Panc1 (cell line): ENCODE measurements around the gene SMOC2. TPM values are rescaled to one million over a fixed set of nuclear protein-coding genes. Genes with fewer than 3 reads are reported as not detected.

ENCODE experiments used
- ATAC-seq: fragments of 200-7000 bp; cut with Tn5 transposase; 2 replicates; pipeline ENCODE4 v1.9.1; 2020; ENCODE audit warnings: mild to moderate bottlenecking, moderate library complexity
- BruUV-seq: library from RNA; stranded (reverse); fragments of 400-500 nt; replicated peaks from 2 replicates; lab custom pipeline; 2021; lab: Mats Ljungman, UMichigan
- CTCF ChIA-PET: fragments of 300-600 bp; sonication (Branson Sonifier 250); formaldehyde crosslinking; loops from one replicate; lab custom pipeline; 2022; ENCODE audit warnings: antibody characterized with exemption; lab: Charles Lee
- POLR2A ChIA-PET: fragments of 300-600 bp; sonication (Branson Sonifier 250); formaldehyde crosslinking; loops from one replicate; lab custom pipeline; 2022; ENCODE audit warnings: antibody characterized with exemption; lab: Charles Lee
- DNase-seq: peaks from one replicate; pipeline ENCODE4 v3.0.0-alpha.2; 2010; ENCODE audit warnings: low read depth, low spot score
- H3K27ac ChIP-seq: 2 replicates; pipeline ENCODE4 v1.5.1; 2011; ENCODE audit warnings: mild to moderate bottlenecking, low read length, inconsistent platforms
- H3K27me3 ChIP-seq: fragments of 200-500 bp; sonication (Bioruptor generic); 2 replicates; pipeline ENCODE4 v1.6.0; 2014; ENCODE audit warnings: low read length, inconsistent platforms; ENCODE audit not compliant: control insufficient read depth, insufficient read depth
- H3K36me3 ChIP-seq: fragments of 200-500 bp; sonication (Bioruptor generic); 2 replicates; pipeline ENCODE4 v1.5.1; 2014; ENCODE audit warnings: inconsistent platforms, mild to moderate bottlenecking, low read length, moderate library complexity; ENCODE audit not compliant: control insufficient read depth, insufficient read depth
- H3K4me1 ChIP-seq: 2 replicates; pipeline ENCODE4 v1.5.1; 2011; ENCODE audit warnings: inconsistent platforms, mild to moderate bottlenecking, low read length, moderate library complexity; ENCODE audit not compliant: control insufficient read depth, insufficient read depth
- H3K4me3 ChIP-seq, 2 experiments: 2 replicates each; pipeline ENCODE4 v1.5.1; 2011 to 2012; ENCODE audit warnings: low read depth in 2 of 2, low read length in 2 of 2, mild to moderate bottlenecking in 2 of 2, inconsistent platforms in 1 of 2, moderate library complexity in 1 of 2
- H3K9me3 ChIP-seq: fragments of 200-500 bp; sonication (Bioruptor generic); 2 replicates; pipeline ENCODE4 v1.5.1; 2014; ENCODE audit warnings: low read depth, mild to moderate bottlenecking, inconsistent platforms, low read length, moderate library complexity; ENCODE audit not compliant: control insufficient read depth, insufficient read depth
- POLR2AphosphoS5 ChIP-seq: IDR thresholded peaks from 2 replicates; pipeline ENCODE4 v1.6.1; 2012; ENCODE audit warnings: mild to moderate bottlenecking, low read depth, low read length, moderate library complexity
- SIN3A ChIP-seq: IDR thresholded peaks from 2 replicates; pipeline ENCODE4 v1.6.1; 2012; ENCODE audit warnings: low read depth, mild to moderate bottlenecking, low read length, moderate library complexity, borderline replicate concordance; ENCODE audit not compliant: insufficient read depth
- TCF7L2 ChIP-seq: IDR thresholded peaks from 2 replicates; pipeline ENCODE4 v1.6.1; 2011; ENCODE audit warnings: mild to moderate bottlenecking, low read depth, low read length, inconsistent platforms
- in situ Hi-C: cut with HindIII; loops from 2 replicates; pipeline ENCODE4 v1.10.0; 2016; ENCODE audit warnings: low sequenced_read_pairs, low pct_unique_long_range_greater_than_20kb
- intact Hi-C: fragments of 100-400 bp; cut with micrococcal nuclease; formaldehyde crosslinking; loops from one replicate; pipeline ENCODE4 v1.10.0; 2022; ENCODE audit not compliant: unreplicated experiment
- total RNA-seq: library from RNA; stranded (reverse); gene quantifications from one replicate; pipeline ENCODE4 v1.2.1, GENCODE V29; 2021; ENCODE audit not compliant: unreplicated experiment
- TF ChIP-seq, protein P1 (sequence below), 2 experiments: IDR thresholded peaks; 2 replicates each; pipeline ENCODE4 v1.6.1; 2011 to 2012; ENCODE audit warnings: low read depth in 2 of 2, control low read depth in 1 of 2, low read length in 1 of 2, mild to moderate bottlenecking in 1 of 2, moderate library complexity in 1 of 2; ENCODE audit not compliant: insufficient read depth in 1 of 2
- TF ChIP-seq, protein P2 (sequence below): fragments of 450-650 bp; IDR thresholded peaks from 2 replicates; pipeline ENCODE4 v1.5.1; 2017; ENCODE audit warnings: mild to moderate bottlenecking

The SMOC2 gene
- total RNA-seq, 1 experiment from 2014 or later, result 0.13 TPM

DNA sequence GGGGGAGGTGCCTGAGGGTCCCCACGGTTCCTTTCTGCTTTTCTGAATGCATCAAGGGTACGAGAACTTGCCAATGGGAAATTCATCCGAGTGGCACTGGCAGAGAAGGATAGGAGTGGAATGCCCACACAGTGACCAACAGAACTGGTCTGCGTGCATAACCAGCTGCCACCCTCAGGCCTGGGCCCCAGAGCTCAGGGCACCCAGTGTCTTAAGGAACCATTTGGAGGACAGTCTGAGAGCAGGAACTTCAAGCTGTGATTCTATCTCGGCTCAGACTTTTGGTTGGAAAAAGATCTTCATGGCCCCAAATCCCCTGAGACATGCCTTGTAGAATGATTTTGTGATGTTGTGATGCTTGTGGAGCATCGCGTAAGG lies 226.4 kb downstream of the SMOC2 start:
- no TSS peak for BruUV-seq
- Histone ChIP-seq H3K27me3 (peaks cover 26% of the 10 kb centered on the region), H3K27ac (no peak overlapping the region), H3K36me3 (no peaks in the 10 kb centered on the region), H3K4me3 (no peak overlapping the region), H3K4me1 (no peaks in the 10 kb centered on the region), H3K9me3 (no peaks in the 10 kb centered on the region)
- TF ChIP-seq, protein P1, sequence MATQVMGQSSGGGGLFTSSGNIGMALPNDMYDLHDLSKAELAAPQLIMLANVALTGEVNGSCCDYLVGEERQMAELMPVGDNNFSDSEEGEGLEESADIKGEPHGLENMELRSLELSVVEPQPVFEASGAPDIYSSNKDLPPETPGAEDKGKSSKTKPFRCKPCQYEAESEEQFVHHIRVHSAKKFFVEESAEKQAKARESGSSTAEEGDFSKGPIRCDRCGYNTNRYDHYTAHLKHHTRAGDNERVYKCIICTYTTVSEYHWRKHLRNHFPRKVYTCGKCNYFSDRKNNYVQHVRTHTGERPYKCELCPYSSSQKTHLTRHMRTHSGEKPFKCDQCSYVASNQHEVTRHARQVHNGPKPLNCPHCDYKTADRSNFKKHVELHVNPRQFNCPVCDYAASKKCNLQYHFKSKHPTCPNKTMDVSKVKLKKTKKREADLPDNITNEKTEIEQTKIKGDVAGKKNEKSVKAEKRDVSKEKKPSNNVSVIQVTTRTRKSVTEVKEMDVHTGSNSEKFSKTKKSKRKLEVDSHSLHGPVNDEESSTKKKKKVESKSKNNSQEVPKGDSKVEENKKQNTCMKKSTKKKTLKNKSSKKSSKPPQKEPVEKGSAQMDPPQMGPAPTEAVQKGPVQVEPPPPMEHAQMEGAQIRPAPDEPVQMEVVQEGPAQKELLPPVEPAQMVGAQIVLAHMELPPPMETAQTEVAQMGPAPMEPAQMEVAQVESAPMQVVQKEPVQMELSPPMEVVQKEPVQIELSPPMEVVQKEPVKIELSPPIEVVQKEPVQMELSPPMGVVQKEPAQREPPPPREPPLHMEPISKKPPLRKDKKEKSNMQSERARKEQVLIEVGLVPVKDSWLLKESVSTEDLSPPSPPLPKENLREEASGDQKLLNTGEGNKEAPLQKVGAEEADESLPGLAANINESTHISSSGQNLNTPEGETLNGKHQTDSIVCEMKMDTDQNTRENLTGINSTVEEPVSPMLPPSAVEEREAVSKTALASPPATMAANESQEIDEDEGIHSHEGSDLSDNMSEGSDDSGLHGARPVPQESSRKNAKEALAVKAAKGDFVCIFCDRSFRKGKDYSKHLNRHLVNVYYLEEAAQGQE (IDR thresholded peaks at IDR 0.05; ENCODE audit: insufficient read depth in 1 of 2, low read depth in 2 of 2, low read length in 1 of 2), result no peak
- TF ChIP-seq SIN3A (no peak), POLR2AphosphoS5 (no peak), TCF7L2 (no peak)
- TF ChIP-seq, protein P2, sequence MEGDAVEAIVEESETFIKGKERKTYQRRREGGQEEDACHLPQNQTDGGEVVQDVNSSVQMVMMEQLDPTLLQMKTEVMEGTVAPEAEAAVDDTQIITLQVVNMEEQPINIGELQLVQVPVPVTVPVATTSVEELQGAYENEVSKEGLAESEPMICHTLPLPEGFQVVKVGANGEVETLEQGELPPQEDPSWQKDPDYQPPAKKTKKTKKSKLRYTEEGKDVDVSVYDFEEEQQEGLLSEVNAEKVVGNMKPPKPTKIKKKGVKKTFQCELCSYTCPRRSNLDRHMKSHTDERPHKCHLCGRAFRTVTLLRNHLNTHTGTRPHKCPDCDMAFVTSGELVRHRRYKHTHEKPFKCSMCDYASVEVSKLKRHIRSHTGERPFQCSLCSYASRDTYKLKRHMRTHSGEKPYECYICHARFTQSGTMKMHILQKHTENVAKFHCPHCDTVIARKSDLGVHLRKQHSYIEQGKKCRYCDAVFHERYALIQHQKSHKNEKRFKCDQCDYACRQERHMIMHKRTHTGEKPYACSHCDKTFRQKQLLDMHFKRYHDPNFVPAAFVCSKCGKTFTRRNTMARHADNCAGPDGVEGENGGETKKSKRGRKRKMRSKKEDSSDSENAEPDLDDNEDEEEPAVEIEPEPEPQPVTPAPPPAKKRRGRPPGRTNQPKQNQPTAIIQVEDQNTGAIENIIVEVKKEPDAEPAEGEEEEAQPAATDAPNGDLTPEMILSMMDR, result no peak
- CTCF ChIA-PET, result no interaction called here
- POLR2A ChIA-PET, result no interaction called here
- in situ Hi-C loops (no loop called here), intact Hi-C loops (no loop called here)
- DNase-seq (no peak), ATAC-seq (no peak)

DNA sequence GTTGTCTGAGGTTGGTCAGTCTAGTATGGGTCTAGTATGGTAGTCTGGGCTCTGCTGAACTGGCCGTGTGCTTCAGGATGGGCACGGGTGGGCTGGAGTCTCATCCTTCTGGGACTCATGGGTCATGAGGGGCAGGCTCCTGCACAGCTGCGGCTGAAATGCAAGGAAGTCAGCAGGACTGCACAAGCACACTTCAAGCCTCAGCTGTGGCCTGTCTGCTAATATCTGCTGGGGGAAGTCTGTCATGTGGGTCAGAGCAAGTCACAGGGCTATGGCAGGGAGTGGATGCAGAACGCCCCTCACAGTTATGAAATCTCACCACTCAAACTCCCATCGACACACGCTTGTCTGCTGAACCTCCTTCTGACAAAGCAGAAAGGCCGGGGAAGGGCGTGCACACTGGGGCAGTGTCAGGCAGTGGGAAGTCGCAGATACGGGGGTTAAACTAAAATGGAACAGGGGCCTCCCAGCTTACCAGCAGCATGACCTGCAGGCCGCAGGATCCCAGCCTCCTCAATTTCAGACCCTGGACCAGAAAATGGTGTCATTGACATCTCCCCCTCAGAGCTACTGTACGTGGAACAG lies 229.5 kb downstream of the SMOC2 start:
- intact Hi-C loops, result no loop called here
- Histone ChIP-seq H3K4me1 (no peaks in the 10 kb centered on the region), H3K36me3 (no peaks in the 10 kb centered on the region), H3K4me3 (no peak overlapping the region), H3K27me3 (peaks cover 19% of the 10 kb centered on the region), H3K27ac (no peak overlapping the region), H3K9me3 (no peaks in the 10 kb centered on the region)
- in situ Hi-C loops, result no loop called here
- ATAC-seq, result no peak
- TF ChIP-seq TCF7L2 (no peak), POLR2AphosphoS5 (no peak), SIN3A (no peak)
- TF ChIP-seq, protein P1 (IDR thresholded peaks at IDR 0.05; ENCODE audit: insufficient read depth in 1 of 2, low read depth in 2 of 2, low read length in 1 of 2), result no peak
- TF ChIP-seq, protein P2, result no peak
- CTCF ChIA-PET, result no interaction called here
- no TSS peak for BruUV-seq
- POLR2A ChIA-PET, result no interaction called here
- no peak for DNase-seq
